GM12878 (cell line): ENCODE results near the gene C17orf107. TPM values are rescaled to one million over a fixed set of nuclear protein-coding genes. Genes with fewer than 3 reads are reported as not detected.

ENCODE experiments used
- ATAC-seq: fragments of 200-7000 bp; cut with Tn5 transposase; 3 replicates; pipeline ENCODE4 v1.9.1; 2020; ENCODE audit warnings: mild to moderate bottlenecking, moderate library complexity
- BruUV-seq: library from RNA; stranded (reverse); fragments of 400-500 nt; replicated peaks from 2 replicates; lab custom pipeline; 2021; lab: Mats Ljungman, UMichigan
- CTCF ChIA-PET: fragments of 300-600 bp; sonication (Branson Sonifier 250); formaldehyde crosslinking; extraction: SDS; loops from one replicate; lab custom pipeline; 2021; ENCODE audit warnings: inconsistent platforms; lab: Yijun Ruan, JAX
- POLR2A ChIA-PET: fragments of 350-600 bp; formaldehyde crosslinking; extraction: SDS; loops from one replicate; lab custom pipeline; 2021; ENCODE audit warnings: inconsistent platforms; lab: Charles Lee
- RAD21 ChIA-PET: fragments of 300-600 bp; sonication (Branson Sonifier 250); formaldehyde crosslinking; loops from one replicate; lab custom pipeline; 2023; ENCODE audit warnings: antibody characterized with exemption; ENCODE audit not compliant: unreplicated experiment; lab: Charles Lee
- SMC1A ChIA-PET: fragments of 300-600 bp; sonication (Branson Sonifier 250); formaldehyde crosslinking; loops from one replicate; lab custom pipeline; 2023; ENCODE audit not compliant: unreplicated experiment, uncharacterized antibody; lab: Charles Lee
- DNase-seq: peaks from one replicate; pipeline ENCODE4 v3.0.0-alpha.2; 2011; ENCODE audit warnings: low read depth, low spot score
- FAIRE-seq: peaks from 3 replicates; lab custom pipeline; 2011; peaks lifted over from hg19 to GRCh38; lab: Jason Lieb, UNC
- H2AFZ ChIP-seq: 2 replicates; pipeline ENCODE4 v1.6.0; 2011; ENCODE audit warnings: low read depth, low read length, control low read depth; ENCODE audit not compliant: control insufficient read depth
- H3K27ac ChIP-seq: 2 replicates; pipeline ENCODE4 v1.5.1; 2011; ENCODE audit warnings: control low read depth; ENCODE audit not compliant: control insufficient read depth, insufficient read depth
- H3K27me3 ChIP-seq, 2 experiments: replicated peaks in 1 of 2; 2 replicates each; pipeline versions ENCODE4 v1.6.0 to v1.6.1; 2011; ENCODE audit warnings: low read length in 1 of 2; ENCODE audit not compliant: control insufficient read depth in 2 of 2, insufficient read depth in 2 of 2
- H3K36me3 ChIP-seq, 2 experiments: 2 replicates each; pipeline ENCODE4 v1.5.1; 2011; ENCODE audit warnings: low read length in 1 of 2; ENCODE audit not compliant: control insufficient read depth in 2 of 2, insufficient read depth in 2 of 2
- H3K4me1 ChIP-seq: 2 replicates; pipeline ENCODE4 v1.6.1; 2011; ENCODE audit warnings: mild to moderate bottlenecking, low read length, moderate library complexity, mixed read lengths; ENCODE audit not compliant: control insufficient read depth, insufficient read depth
- H3K4me2 ChIP-seq: 2 replicates; pipeline ENCODE4 v1.6.0; 2011; ENCODE audit warnings: control low read depth; ENCODE audit not compliant: control insufficient read depth, insufficient read depth
- H3K4me3 ChIP-seq: fragments of 200-600 bp; sonication (generic); 2 replicates; pipeline ENCODE4 v1.5.1; 2016
- H3K79me2 ChIP-seq: 2 replicates; pipeline ENCODE4 v1.6.0; 2011; ENCODE audit warnings: low read length; ENCODE audit not compliant: control insufficient read depth, insufficient read depth
- H3K9ac ChIP-seq: 2 replicates; pipeline ENCODE4 v1.8.0; 2011; ENCODE audit warnings: low read length, control low read depth, mixed read lengths; ENCODE audit not compliant: control insufficient read depth, insufficient read depth
- H3K9me3 ChIP-seq: replicated peaks from 3 replicates; pipeline ENCODE4 v1.5.1; 2011; ENCODE audit warnings: mild to moderate bottlenecking, low read length; ENCODE audit not compliant: control insufficient read depth, insufficient read depth
- H4K20me1 ChIP-seq: 2 replicates; pipeline ENCODE4 v1.6.0; 2011; ENCODE audit not compliant: control insufficient read depth, insufficient read depth
- ATF7 ChIP-seq: fragments of 450-650 bp; IDR thresholded peaks from 2 replicates; pipeline ENCODE4 v1.6.1; 2016; ENCODE audit warnings: low read depth, mild to moderate bottlenecking
- ETV6 ChIP-seq, 2 experiments: fragments of 450-650 bp in 1 of 2; IDR thresholded peaks in 1 of 2; conservative IDR thresholded peaks in 1 of 2; 2 replicates each; pipeline ENCODE4 v1.6.1; 2014; ENCODE audit warnings: antibody characterized with exemption in 1 of 2, borderline replicate concordance in 1 of 2, low read depth in 1 of 2, mild to moderate bottlenecking in 1 of 2, moderate library complexity in 1 of 2
- HDAC2 ChIP-seq: fragments of 200-600 bp; sonication (generic); IDR thresholded peaks from 2 replicates; pipeline ENCODE4 v1.6.1; 2017
- MLLT1 ChIP-seq: fragments of 450-650 bp; IDR thresholded peaks from 2 replicates; pipeline ENCODE4 v1.6.1; 2016; ENCODE audit warnings: mild to moderate bottlenecking
- MXI1 ChIP-seq: fragments of 150-350 bp; IDR thresholded peaks from 2 replicates; pipeline ENCODE4 v1.6.1; 2011; ENCODE audit warnings: low read depth, mild to moderate bottlenecking, inconsistent platforms, low read length, improper control_type of control experiment
- NFYA ChIP-seq: IDR thresholded peaks from 2 replicates; pipeline ENCODE4 v1.6.1; 2011; ENCODE audit warnings: low read depth, mild to moderate bottlenecking, low read length, improper control_type of control experiment, borderline replicate concordance
- SIX5 ChIP-seq: IDR thresholded peaks from 2 replicates; pipeline ENCODE4 v1.6.1; 2011; ENCODE audit warnings: mild to moderate bottlenecking, low read depth, low read length, moderate library complexity; ENCODE audit not compliant: severe bottlenecking
- WRNIP1 ChIP-seq: IDR thresholded peaks from 2 replicates; pipeline ENCODE4 v1.6.1; 2011; ENCODE audit warnings: low read depth, low read length, improper control_type of control experiment, borderline replicate concordance
- YBX1 ChIP-seq: fragments of 450-650 bp; IDR thresholded peaks from 2 replicates; pipeline ENCODE4 v1.6.1; 2016; ENCODE audit warnings: antibody characterized with exemption
- ZBTB11 ChIP-seq: fragments of 450-650 bp; formaldehyde crosslinking; IDR thresholded peaks from 2 replicates; pipeline ENCODE4 v1.5.0; 2022; ENCODE audit warnings: mild to moderate bottlenecking, missing genetic modification characterization
- ZNF217 ChIP-seq: fragments of 450-650 bp; IDR thresholded peaks from 2 replicates; pipeline ENCODE4 v1.6.1; 2017; ENCODE audit warnings: antibody characterized with exemption, mild to moderate bottlenecking
- WGBS: methylation state at CpG from one replicate; pipeline ENCODE4 v1.1.6; 2016; ENCODE audit warnings: low lambda C conversion rate; ENCODE audit not compliant: insufficient replicate concordance, insufficient coverage; ENCODE audit errors: missing lambda C conversion rate; 5-methylcytosine and 5-hydroxymethylcytosine counted together
- in situ Hi-C: fragments of 300-500 bp; cut with MboI; formaldehyde crosslinking; loops from 9 replicates; pipeline ENCODE4 v1.14.3; 2018; ENCODE audit warnings: mixed read lengths
- intact Hi-C: fragments of 100-400 bp; cut with micrococcal nuclease; formaldehyde crosslinking; loops from one replicate; pipeline ENCODE4 v1.14.2; 2022; ENCODE audit not compliant: unreplicated experiment
- polyA plus RNA-seq, 11 experiments: library from polyadenylated mRNA; depleted of rRNA in 4 of 11; unstranded in 6 of 11; stranded (reverse) in 5 of 11; fragments of >200 nt; fragmentation: Nextera tagmentation in 4 of 11; fragmentation: Illumina TruSeq in 1 of 11; extraction: Ambion mirVana in 4 of 11; extraction: Trizol in 1 of 11; gene quantifications; 1 replicate in 1 of 11; 2 replicates in 10 of 11; pipeline versions ENCODE4 v1.2.1 to v1.2.3, GENCODE V29; 2011 to 2016; ENCODE audit warnings: inconsistent platforms in 2 of 11, missing spikeins in 2 of 11, low read depth in 1 of 11
- total RNA-seq, 4 experiments: library from RNA; depleted of rRNA in 3 of 4; stranded (reverse); fragments of >200 nt in 3 of 4; fragmentation: Illumina TruSeq in 1 of 4; extraction: Trizol in 1 of 4; gene quantifications; 2 replicates each; pipeline versions ENCODE4 v1.2.1 to v1.2.3, GENCODE V29; 2013 to 2021
- TF ChIP-seq, protein P1 (sequence below): IDR thresholded peaks from 2 replicates; pipeline ENCODE4 v1.6.1; 2011; ENCODE audit warnings: low read depth, low read length, improper control_type of control experiment, borderline replicate concordance

Gene C17orf107
- total and polyA plus RNA-seq, 10 of the 15 experiments (the other 5 are each of a cell fraction or from before 2014, with no cell fraction given) = 0.05 to 0.46 (median 0.11) TPM; not detected in 3

- 0 out of 4 replicates have a peak, but pooled peaks cover 0 to 3% of the 10 kb centered on the region in 2 experiments for H3K36me3 ChIP-seq
- H3K27me3 ChIP-seq = no peaks in the 10 kb centered on the region
- H3K79me2 ChIP-seq = no peaks in the 10 kb centered on the region
- SMC1A ChIA-PET = no interaction called here
- no peak for ATAC-seq
- intact Hi-C loops (no loop called here), in situ Hi-C loops (no loop called here)
- H4K20me1 ChIP-seq = no peaks in the 10 kb centered on the region
- FAIRE-seq = no peak
- no peaks in the 10 kb centered on the region for H3K9me3 ChIP-seq
- H3K9ac ChIP-seq = no peak overlapping the region
- TF ChIP-seq NFYA (no peak), ZNF217 (no peak), WRNIP1 (no peak), ATF7 (no peak)
- 67% methylated on average over 2 of the region's 2 CpGs for WGBS
- H3K4me1 ChIP-seq = no peaks in the 10 kb centered on the region
- H3K4me2 ChIP-seq = no peak overlapping the region
- CTCF ChIA-PET = no interaction called here
- no TSS peak for BruUV-seq
- H3K27ac ChIP-seq = no peak overlapping the region
- DNase-seq = no peak
- H2AFZ ChIP-seq = no peak overlapping the region
- H3K4me3 ChIP-seq = no peak overlapping the region
- POLR2A ChIA-PET = interaction anchor here (0.7 kb wide), 1 partner anchor 84 kb away, joined by 4 read pairs; no protein-coding TSS in a partner anchor
- RAD21 ChIA-PET = interaction anchor here (1.0 kb wide), 1 partner anchor 304 kb away, joined by 3 read pairs; no protein-coding TSS in a partner anchor
Measured at GRCh38 chr17:4870855-4871254, 28.5 kb upstream of the C17orf107 start.

DNA sequence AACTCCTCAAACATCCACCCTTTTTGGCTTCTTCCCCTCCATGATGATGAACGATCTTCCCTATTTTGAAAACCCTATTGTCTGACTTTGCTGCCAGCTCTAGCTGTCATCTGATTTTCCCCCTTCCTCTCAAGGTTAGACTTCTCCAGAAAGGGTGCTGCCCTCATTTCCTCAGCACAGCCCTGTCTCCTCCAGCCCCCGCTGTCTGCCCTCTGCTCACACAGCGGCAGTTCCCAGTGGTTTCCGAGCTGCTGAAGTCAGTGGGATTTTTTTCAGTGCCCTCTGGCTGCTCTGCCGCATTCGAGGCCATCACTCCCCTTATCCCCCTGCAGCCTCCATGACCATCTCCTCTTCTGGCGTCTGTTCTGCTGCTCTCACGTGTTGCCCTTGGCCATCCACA lies 26.6 kb upstream of the C17orf107 start:
- no TSS peak for BruUV-seq
- no peaks in the 10 kb centered on the region for H3K9me3 ChIP-seq
- H3K79me2 ChIP-seq = no peaks in the 10 kb centered on the region
- 77% methylated on average over 8 of the region's 8 CpGs for WGBS
- in situ Hi-C loops = no loop called here
- no peaks in the 10 kb centered on the region for H3K27me3 ChIP-seq
- H3K9ac ChIP-seq = no peak overlapping the region
- no peak for ATAC-seq
- H3K4me3 ChIP-seq = no peak overlapping the region
- ChIA-PET RAD21 (no interaction called here), CTCF (no interaction called here), SMC1A (no interaction called here), POLR2A (no interaction called here)
- intact Hi-C loops = no loop called here
- no peaks in the 10 kb centered on the region for H4K20me1 ChIP-seq
- no peak overlapping the region for H3K4me2 ChIP-seq
- no peak overlapping the region for H3K27ac ChIP-seq
- H3K4me1 ChIP-seq = no peaks in the 10 kb centered on the region
- no peak for DNase-seq
- no peak overlapping the region for H2AFZ ChIP-seq
- no peak for FAIRE-seq
- H3K36me3 ChIP-seq = 0 out of 4 replicates have a peak, but pooled peaks cover 0 to 3% of the 10 kb centered on the region in 2 experiments
- TF ChIP-seq SIX5 (no peak), ETV6 (conservative IDR thresholded peaks at IDR 0.05 in 1 of 2, IDR thresholded peaks at IDR 0.05 in 1 of 2; ENCODE audit: borderline replicate concordance in 1 of 2, low read depth in 1 of 2) (no peak), MXI1 (no peak), ZBTB11 (CRISPR knock-in tag) (no peak), YBX1 (no peak), MLLT1 (no peak), HDAC2 (no peak)
- TF ChIP-seq, protein P1, sequence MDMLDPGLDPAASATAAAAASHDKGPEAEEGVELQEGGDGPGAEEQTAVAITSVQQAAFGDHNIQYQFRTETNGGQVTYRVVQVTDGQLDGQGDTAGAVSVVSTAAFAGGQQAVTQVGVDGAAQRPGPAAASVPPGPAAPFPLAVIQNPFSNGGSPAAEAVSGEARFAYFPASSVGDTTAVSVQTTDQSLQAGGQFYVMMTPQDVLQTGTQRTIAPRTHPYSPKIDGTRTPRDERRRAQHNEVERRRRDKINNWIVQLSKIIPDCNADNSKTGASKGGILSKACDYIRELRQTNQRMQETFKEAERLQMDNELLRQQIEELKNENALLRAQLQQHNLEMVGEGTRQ = no peak
